PC-9 (cell line): Measurements from ENCODE around the gene YPEL3. TPM values are rescaled to one million over a fixed set of nuclear protein-coding genes. Genes with fewer than 3 reads are reported as not detected.

Experiments
- BruUV-seq: library from RNA; stranded (reverse); fragments of 400-500 nt; replicated peaks from 2 replicates; lab custom pipeline; 2021; lab: Mats Ljungman, UMichigan
- CTCF ChIA-PET: fragments of 300-600 bp; sonication (Branson Sonifier 250); formaldehyde crosslinking; loops from one replicate; lab custom pipeline; 2022; ENCODE audit warnings: antibody characterized with exemption; lab: Charles Lee
- POLR2A ChIA-PET: fragments of 300-600 bp; sonication (Branson Sonifier 250); formaldehyde crosslinking; loops from one replicate; lab custom pipeline; 2022; ENCODE audit warnings: antibody characterized with exemption; ENCODE audit not compliant: unreplicated experiment; lab: Charles Lee
- DNase-seq, 2 experiments: peaks; one replicate each; pipeline versions ENCODE4 v3.0.0 to v3.0.0-alpha.2; 2015 to 2022; ENCODE audit warnings: mixed read lengths in 1 of 2
- H2AFZ ChIP-seq: fragments of 200-600 bp; sonication (generic); 2 replicates; pipeline ENCODE4 v1.8.1; 2017; ENCODE audit warnings: antibody characterized with exemption
- H3F3A ChIP-seq: fragments of 200-600 bp; sonication (generic); 2 replicates; pipeline ENCODE4 v1.8.1; 2017; ENCODE audit warnings: antibody characterized with exemption, mild to moderate bottlenecking, low read depth; ENCODE audit not compliant: insufficient read depth
- H3K27ac ChIP-seq: fragments of 200-600 bp; sonication (generic); 2 replicates; pipeline ENCODE4 v1.6.1; 2016; ENCODE audit warnings: mixed run types
- H3K27me3 ChIP-seq: fragments of 200-600 bp; sonication (generic); 2 replicates; pipeline ENCODE4 v1.6.1; 2016; ENCODE audit warnings: low read depth, mixed run types; ENCODE audit not compliant: insufficient read depth
- H3K36me3 ChIP-seq: fragments of 200-600 bp; sonication (generic); 2 replicates; pipeline ENCODE4 v1.6.1; 2016; ENCODE audit warnings: low read depth, mixed run types
- H3K4me1 ChIP-seq: fragments of 200-600 bp; sonication (generic); replicated peaks from 2 replicates; pipeline ENCODE4 v1.6.1; 2016; ENCODE audit warnings: mixed run types; ENCODE audit not compliant: insufficient read depth
- H3K4me2 ChIP-seq: fragments of 200-600 bp; sonication (generic); 2 replicates; pipeline ENCODE4 v1.6.1; 2017; ENCODE audit warnings: mixed run types
- H3K4me3 ChIP-seq: fragments of 200-600 bp; sonication (generic); 2 replicates; pipeline ENCODE4 v1.6.1; 2016; ENCODE audit warnings: mixed run types
- H3K79me2 ChIP-seq: fragments of 200-600 bp; sonication (generic); 2 replicates; pipeline ENCODE4 v1.6.1; 2017; ENCODE audit warnings: low read depth, mixed run types
- H3K9me2 ChIP-seq: fragments of 200-600 bp; sonication (generic); 2 replicates; pipeline ENCODE4 v1.8.1; 2017; ENCODE audit warnings: mild to moderate bottlenecking; ENCODE audit not compliant: insufficient read depth
- H3K9me3 ChIP-seq: fragments of 200-600 bp; sonication (generic); 2 replicates; pipeline ENCODE4 v1.8.1; 2016; ENCODE audit warnings: low read depth; ENCODE audit not compliant: insufficient read depth
- H4K20me1 ChIP-seq: fragments of 200-600 bp; sonication (generic); 2 replicates; pipeline ENCODE4 v1.8.1; 2017; ENCODE audit not compliant: insufficient read depth
- CTCF ChIP-seq: fragments of 200-600 bp; sonication (generic); conservative IDR thresholded peaks from 2 replicates; pipeline ENCODE4 v1.6.1; 2017; ENCODE audit warnings: mixed run types, antibody characterized with exemption, mild to moderate bottlenecking, moderate library complexity
- EZH2 ChIP-seq: fragments of 200-600 bp; sonication (generic); IDR thresholded peaks from 2 replicates; pipeline ENCODE4 v1.8.0; 2017; ENCODE audit warnings: antibody characterized with exemption, low read depth
- intact Hi-C: fragments of 100-400 bp; cut with micrococcal nuclease; formaldehyde crosslinking; loops from one replicate; pipeline ENCODE4 v1.10.0; 2022; ENCODE audit not compliant: unreplicated experiment
- total RNA-seq: library from RNA; stranded (reverse); gene quantifications from 2 replicates; pipeline ENCODE4 v1.2.3, GENCODE V29; 2021

YPEL3 gene
- total RNA-seq, 1 experiment from 2014 or later, result 129 TPM

DNA sequence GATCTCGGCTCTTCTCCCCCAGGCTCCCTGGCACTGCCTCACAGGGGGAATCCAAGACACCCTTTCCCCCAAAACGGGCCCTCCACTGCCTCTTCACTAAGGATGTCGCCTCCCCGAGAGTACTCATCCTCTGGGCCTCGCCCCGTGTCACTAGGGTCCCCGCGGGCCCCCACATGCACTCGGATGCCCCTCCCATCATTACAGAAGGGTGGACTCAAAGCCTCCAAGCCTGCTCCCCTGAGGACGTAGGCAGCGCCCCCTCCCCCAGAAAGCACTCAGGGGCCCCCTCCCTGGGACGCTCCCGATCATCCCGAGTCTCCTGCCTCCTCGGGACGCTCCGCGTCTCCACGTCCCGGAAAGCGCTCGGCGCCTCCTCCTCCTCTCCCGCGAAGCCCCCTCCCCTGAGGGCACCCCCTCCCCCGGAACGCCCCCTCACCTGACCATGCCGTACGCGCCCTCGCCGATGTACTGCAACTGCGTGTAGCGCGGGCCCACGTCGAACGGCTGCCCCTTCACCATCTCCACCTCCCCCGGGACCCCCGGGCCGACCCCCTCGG is 26.7 kb upstream of the YPEL3 start:
- peak overlapping the region; percentile 85 for H3K4me2 ChIP-seq
- POLR2A ChIA-PET, result no interaction called here
- H3K4me3 ChIP-seq, result peak overlapping the region; percentile 90
- H4K20me1 ChIP-seq, result no peaks in the 10 kb centered on the region
- no peak for DNase-seq
- no peaks in the 10 kb centered on the region for H3K9me2 ChIP-seq
- peaks cover 25% of the 10 kb centered on the region for H3F3A ChIP-seq
- H3K27me3 ChIP-seq, result no peaks in the 10 kb centered on the region
- BruUV-seq, result no TSS peak
- CTCF ChIA-PET, result no interaction called here
- no peak overlapping the region for H3K27ac ChIP-seq
- TF ChIP-seq EZH2 (no peak), CTCF (no peak)
- no peaks in the 10 kb centered on the region for H3K9me3 ChIP-seq
- intact Hi-C loops, result no loop called here
- peaks cover 25% of the 10 kb centered on the region for H3K4me1 ChIP-seq
- H3K36me3 ChIP-seq, result no peaks in the 10 kb centered on the region
- no peaks in the 10 kb centered on the region for H3K79me2 ChIP-seq
- H2AFZ ChIP-seq, result peak overlapping the region; percentile 70

DNA sequence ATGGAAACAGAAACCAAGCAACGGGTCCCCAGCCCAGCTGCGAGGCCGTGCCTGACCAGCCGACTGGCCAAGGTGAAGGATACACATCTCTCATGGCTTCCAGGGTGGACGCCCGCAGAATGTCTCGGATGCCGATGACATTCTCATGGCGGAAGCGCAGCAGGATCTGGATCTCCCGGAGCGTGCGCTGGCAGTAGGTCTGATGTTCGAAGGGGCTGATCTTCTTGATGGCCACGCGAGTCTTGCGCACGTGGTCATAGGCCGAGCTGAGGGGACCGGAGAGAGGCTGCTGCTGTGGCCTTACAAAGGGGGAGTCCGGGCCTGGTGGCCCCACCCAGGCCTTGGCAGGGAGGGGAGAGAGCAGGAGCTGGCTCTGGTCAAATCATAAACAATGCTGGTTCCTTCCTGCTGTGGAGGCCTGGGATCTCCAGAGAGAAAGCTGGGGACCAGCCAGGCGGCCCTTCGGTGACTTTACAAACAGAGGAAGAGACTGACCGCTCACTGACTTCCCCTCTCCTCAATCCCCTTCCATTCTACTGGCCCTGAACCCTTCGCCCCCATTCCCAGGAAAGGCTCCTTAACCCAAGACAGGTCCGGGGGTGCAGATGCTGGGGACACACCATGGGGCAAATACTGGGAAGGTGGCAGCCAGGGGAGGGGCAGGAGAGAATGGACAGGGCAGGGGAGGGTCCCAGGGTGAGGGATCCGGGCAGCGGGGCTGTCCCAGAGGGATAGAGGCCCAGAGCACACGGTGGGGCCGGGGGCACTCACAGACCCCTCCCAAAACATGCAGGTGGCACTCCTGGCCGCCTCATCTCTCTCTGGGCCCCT is 25.9 kb upstream of the YPEL3 start:
- DNase-seq, result no peak
- Histone ChIP-seq H3K4me2 (peak overlapping the region; percentile 85), H3F3A (peaks cover 25% of the 10 kb centered on the region), H2AFZ (peak overlapping the region; percentile 70; the same call in 1 of the 2 replicates), H4K20me1 (no peaks in the 10 kb centered on the region), H3K27me3 (no peaks in the 10 kb centered on the region), H3K27ac (no peak overlapping the region), H3K4me1 (peaks cover 25% of the 10 kb centered on the region), H3K9me3 (no peaks in the 10 kb centered on the region), H3K79me2 (no peaks in the 10 kb centered on the region), H3K4me3 (peak overlapping the region; percentile 90), H3K9me2 (no peaks in the 10 kb centered on the region), H3K36me3 (no peaks in the 10 kb centered on the region)
- BruUV-seq, result TSS peak; percentile 17
- TF ChIP-seq CTCF (no peak), EZH2 (no peak)
- ChIA-PET POLR2A (no interaction called here), CTCF (no interaction called here)
- intact Hi-C loops, result no loop called here

DNA sequence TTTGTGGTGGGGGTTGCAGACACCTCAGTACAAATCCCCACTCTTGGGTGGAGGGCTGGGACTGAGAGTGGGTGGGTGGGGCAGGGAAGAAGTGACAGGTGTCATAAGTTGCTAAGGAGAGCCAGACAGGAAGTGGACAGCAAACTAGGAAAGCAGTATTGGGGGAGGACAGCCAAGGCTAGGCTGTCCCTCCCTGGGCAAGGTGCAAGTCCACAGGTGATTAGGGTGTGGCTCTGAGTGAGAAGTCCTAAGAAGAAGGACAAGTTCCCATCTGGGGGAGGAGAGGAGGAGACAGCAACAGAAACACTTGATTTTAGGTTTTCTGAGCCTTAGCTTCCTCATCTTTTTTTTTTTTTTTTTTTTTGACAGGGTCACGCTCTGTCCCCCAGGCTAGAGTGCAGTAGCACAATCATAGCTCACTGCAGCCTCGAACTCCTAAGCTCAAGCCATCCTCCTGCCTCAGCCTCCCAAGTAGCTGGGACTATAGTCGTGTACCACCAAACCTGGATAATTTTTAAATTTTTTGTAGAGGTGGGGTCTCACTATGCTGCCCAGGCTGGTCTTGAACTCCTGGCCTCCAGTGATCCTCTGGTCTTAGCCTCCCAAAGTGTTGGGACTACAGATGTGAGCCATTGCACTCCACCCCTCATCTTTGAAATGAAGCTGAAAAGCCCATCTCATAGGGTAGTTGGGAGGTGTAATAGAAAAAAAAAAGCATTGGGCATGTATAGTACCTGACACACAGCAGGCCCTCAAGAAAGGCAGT is 24.5 kb upstream of the YPEL3 start:
- no peaks in the 10 kb centered on the region for H3K9me2 ChIP-seq
- H3K27ac ChIP-seq, result no peak overlapping the region
- H3K36me3 ChIP-seq, result no peaks in the 10 kb centered on the region
- BruUV-seq, result no TSS peak
- H3K4me3 ChIP-seq, result no peak overlapping the region
- peaks cover 35% of the 10 kb centered on the region for H3F3A ChIP-seq
- no peaks in the 10 kb centered on the region for H3K27me3 ChIP-seq
- POLR2A ChIA-PET, result interaction anchor here (0.7 kb wide), 1 partner anchor 297 kb away, joined by 15 read pairs; no protein-coding TSS in a partner anchor
- peaks cover 37% of the 10 kb centered on the region for H3K4me1 ChIP-seq
- intact Hi-C loops, result no loop called here
- no peak for TF ChIP-seq EZH2
- TF ChIP-seq CTCF, result no peak
- CTCF ChIA-PET, result no interaction called here
- H3K79me2 ChIP-seq, result no peaks in the 10 kb centered on the region
- no peak overlapping the region for H2AFZ ChIP-seq
- H3K4me2 ChIP-seq, result no peak overlapping the region
- peaks cover 3% of the 10 kb centered on the region; the same call in 1 of the 2 replicates for H4K20me1 ChIP-seq
- H3K9me3 ChIP-seq, result no peaks in the 10 kb centered on the region
- DNase-seq, result peak in 1 of 2 experiments; percentile 16
